SJCRH30 (cell line): ENCODE measurements around the gene CLCN6. TPM values are rescaled to one million over a fixed set of nuclear protein-coding genes. Genes with fewer than 3 reads are reported as not detected.

Experiments
- DNase-seq, 2 experiments: peaks; one replicate each; pipeline ENCODE4 v3.0.0-alpha.2; 2015 to 2020
- H3K27ac ChIP-seq: fragments of 250-450 bp; sonication (Bioruptor Pico); 2 replicates; pipeline ENCODE4 v1.5.1; 2020; ENCODE audit warnings: mild to moderate bottlenecking, moderate library complexity
- H3K27me3 ChIP-seq: fragments of 250-450 bp; sonication (Bioruptor Pico); 2 replicates; pipeline ENCODE4 v1.5.1; 2020; ENCODE audit warnings: mild to moderate bottlenecking, moderate library complexity
- H3K36me3 ChIP-seq: fragments of 250-450 bp; sonication (Bioruptor Pico); 2 replicates; pipeline ENCODE4 v1.5.1; 2020; ENCODE audit warnings: mild to moderate bottlenecking, moderate library complexity
- H3K4me1 ChIP-seq: fragments of 250-450 bp; sonication (Bioruptor Pico); 2 replicates; pipeline ENCODE4 v1.5.1; 2020; ENCODE audit warnings: mild to moderate bottlenecking, moderate library complexity
- H3K4me3 ChIP-seq: fragments of 250-450 bp; sonication (Bioruptor Pico); 2 replicates; pipeline ENCODE4 v1.5.1; 2020; ENCODE audit warnings: mild to moderate bottlenecking, moderate library complexity
- H3K9me3 ChIP-seq: fragments of 250-450 bp; sonication (Bioruptor Pico); replicated peaks from 2 replicates; pipeline ENCODE4 v1.5.1; 2020; ENCODE audit warnings: mild to moderate bottlenecking, moderate library complexity
- total RNA-seq: library from RNA; depleted of rRNA; stranded (reverse); fragments of >200 nt; shearing (Covaris generic); gene quantifications from 2 replicates; pipeline ENCODE4 v1.2.3, GENCODE V29; 2014

Gene CLCN6
- total RNA-seq, 1 experiment from 2014 or later, result 14.2 TPM

DNA sequence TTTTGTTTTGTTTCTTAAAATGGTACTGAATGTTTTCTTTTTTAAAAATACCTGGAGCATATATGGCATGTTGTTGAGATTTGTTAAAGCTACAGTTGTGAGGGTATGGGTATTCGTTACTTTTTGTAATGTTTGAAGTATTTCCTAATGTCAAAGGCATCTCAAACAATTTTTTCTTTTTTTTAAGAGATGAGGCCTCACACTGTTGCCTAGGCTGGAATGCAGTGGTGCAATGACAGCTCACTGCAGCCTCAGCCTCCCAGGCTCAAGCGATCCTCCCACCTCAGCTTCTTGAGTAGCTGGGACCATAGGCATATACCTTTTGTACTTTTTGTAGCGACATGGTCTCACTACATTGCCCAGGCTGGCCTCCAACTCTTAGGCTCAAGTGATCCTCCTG is 16.1 kb downstream of the CLCN6 start:
- Histone ChIP-seq H3K4me3 (no peak overlapping the region), H3K36me3 (peaks cover 18% of the 10 kb centered on the region), H3K27ac (no peak overlapping the region), H3K4me1 (0 out of 2 replicates have a peak, but pooled peaks cover 3% of the 10 kb centered on the region), H3K27me3 (no peaks in the 10 kb centered on the region), H3K9me3 (no peaks in the 10 kb centered on the region; the same call in 1 of the 2 replicates)
- DNase-seq, result no peak

DNA sequence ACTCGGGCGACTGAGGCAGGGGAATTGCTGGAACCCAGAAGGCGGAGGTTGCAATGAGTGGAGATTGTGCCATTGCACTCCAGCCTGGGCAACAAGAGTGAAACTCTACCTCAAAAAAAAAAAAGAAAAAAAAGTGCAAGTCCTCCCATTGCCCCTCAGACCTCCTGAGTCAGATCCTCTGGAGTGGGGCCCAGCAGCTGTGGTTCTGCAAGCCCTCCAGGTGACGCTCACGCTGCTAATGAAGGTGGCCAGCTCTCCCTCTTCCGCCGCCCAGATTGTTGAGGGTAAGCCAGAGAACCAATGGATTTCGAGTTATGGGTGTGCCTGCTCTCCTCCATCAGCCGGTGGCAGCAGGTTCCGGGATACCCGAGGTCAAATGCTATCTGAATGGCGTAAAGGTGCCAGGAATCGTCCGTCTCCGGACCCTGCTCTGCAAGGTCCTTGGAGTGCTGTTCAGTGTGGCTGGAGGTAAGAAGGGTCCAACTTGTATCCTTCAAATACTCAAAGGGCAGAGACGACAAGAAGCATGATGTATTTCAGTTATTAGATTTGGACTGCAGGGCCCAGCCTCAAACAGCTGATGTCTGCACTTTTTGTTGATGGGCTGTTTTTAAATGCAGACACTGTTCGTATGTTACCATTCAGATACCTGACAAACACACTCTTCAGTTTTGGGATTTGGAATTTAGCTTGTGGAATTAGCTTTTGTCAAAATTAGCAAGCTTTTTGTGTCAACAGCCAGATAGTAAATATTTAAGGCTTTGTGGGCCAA is 17.6 kb downstream of the CLCN6 start:
- H3K4me1 ChIP-seq, result 0 out of 2 replicates have a peak, but pooled peaks cover 3% of the 10 kb centered on the region
- no peaks in the 10 kb centered on the region; the same call in 1 of the 2 replicates for H3K9me3 ChIP-seq
- no peaks in the 10 kb centered on the region for H3K27me3 ChIP-seq
- no peak for DNase-seq
- H3K27ac ChIP-seq, result no peak overlapping the region
- no peak overlapping the region for H3K4me3 ChIP-seq
- H3K36me3 ChIP-seq, result peaks cover 19% of the 10 kb centered on the region

DNA sequence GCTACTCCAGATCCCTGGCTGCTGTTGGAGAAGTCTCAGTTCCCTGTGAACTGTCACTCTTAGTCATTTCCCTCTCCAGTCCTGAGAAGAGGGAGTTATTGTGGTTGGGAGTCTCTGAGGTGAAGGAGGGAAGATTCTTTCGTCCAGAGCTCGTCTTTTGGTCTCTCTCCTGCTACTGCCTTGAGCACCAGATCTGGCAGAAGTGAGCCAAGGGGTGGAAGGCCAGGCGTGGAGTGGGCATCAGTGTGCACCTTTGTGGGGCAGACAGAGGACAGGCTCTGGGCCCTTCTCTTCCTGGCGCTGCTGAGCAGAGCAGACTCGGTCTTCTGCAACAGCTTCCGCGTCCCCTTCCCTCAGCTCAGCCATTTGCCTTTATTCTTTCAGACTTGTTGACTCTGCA is 19.1 kb downstream of the CLCN6 start:
- no peaks in the 10 kb centered on the region for H3K27me3 ChIP-seq
- 0 out of 2 replicates have a peak, but pooled peaks cover 3% of the 10 kb centered on the region for H3K4me1 ChIP-seq
- no peak overlapping the region for H3K27ac ChIP-seq
- no peak for DNase-seq
- no peaks in the 10 kb centered on the region; the same call in 1 of the 2 replicates for H3K9me3 ChIP-seq
- H3K4me3 ChIP-seq, result no peak overlapping the region
- peaks cover 18% of the 10 kb centered on the region for H3K36me3 ChIP-seq

DNA sequence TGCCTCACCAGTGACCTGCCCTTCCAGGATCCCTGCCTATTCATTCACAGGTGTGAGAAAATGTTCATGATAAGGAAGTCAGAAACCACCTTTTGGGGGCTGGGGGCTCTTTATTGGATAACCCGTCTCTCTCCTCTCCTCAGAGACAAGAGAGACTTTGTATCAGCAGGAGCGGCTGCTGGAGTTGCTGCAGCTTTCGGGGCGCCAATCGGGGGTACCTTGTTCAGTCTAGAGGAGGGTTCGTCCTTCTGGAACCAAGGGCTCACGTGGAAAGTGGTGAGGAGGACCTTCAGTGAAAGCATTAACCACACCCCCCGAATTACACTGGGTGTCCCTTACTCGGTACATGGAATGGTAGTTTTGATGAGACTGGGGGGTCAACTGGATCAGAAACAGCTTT is 21.0 kb downstream of the CLCN6 start:
- H3K9me3 ChIP-seq, result no peaks in the 10 kb centered on the region; the same call in 1 of the 2 replicates
- DNase-seq, result no peak
- no peak overlapping the region for H3K4me3 ChIP-seq
- no peaks in the 10 kb centered on the region for H3K27me3 ChIP-seq
- H3K27ac ChIP-seq, result no peak overlapping the region
- H3K4me1 ChIP-seq, result no peaks in the 10 kb centered on the region
- peaks cover 22% of the 10 kb centered on the region for H3K36me3 ChIP-seq

DNA sequence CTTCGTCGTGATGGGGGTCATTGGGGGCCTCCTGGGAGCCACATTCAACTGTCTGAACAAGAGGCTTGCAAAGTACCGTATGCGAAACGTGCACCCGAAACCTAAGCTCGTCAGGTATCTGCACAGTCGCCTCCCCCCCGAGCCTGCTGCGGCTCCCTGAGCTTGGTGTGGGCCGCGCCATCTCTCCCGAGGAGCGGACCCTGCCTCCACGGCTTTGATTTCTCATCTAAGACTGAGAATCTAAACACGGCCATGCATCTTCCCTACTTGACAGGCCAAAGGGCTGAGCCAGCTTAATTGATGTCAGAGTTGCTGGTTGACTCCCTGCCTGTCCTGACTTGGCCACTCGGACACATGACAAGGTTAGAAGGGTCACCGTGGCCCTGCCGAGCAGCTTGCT is 22.5 kb downstream of the CLCN6 start:
- peaks cover 27% of the 10 kb centered on the region for H3K36me3 ChIP-seq
- DNase-seq, result no peak
- H3K4me1 ChIP-seq, result no peaks in the 10 kb centered on the region
- H3K27ac ChIP-seq, result no peak overlapping the region
- H3K4me3 ChIP-seq, result no peak overlapping the region
- H3K27me3 ChIP-seq, result no peaks in the 10 kb centered on the region
- no peaks in the 10 kb centered on the region; the same call in 1 of the 2 replicates for H3K9me3 ChIP-seq

DNA sequence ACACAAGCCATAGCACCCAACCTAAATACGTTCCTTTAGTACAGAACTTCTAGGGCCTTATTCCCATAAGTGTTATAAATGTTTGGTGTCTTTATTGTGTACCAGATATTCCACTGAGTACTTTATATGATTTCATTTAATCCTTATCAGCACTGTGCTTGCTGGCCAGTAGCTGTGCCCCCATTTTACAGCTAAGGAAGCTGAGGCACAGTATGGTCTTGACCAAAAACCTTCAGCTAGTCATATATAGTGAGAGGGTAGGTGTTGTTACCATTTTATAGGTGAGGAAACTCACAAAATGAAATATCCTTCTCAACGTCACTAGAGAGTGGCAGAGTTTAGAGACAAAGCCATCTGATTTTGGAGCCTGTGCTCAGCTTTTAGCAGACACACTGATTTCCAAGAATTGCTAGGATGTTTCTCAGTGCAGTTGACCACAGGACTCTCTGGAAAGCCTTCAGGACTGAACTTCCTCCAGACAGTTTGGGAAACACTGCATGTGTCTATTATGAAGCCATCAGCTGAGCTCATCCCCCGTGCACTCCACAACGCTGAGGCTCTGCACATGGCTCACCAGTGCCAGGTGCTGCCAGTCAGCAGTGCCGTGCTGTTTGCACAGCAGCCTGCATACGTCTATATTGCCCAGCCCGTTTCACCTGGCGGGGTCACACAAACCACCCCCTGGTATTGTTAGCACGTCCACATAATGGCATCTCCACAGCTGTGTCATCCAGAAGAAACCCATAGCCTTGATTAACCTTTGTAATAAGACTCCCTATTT is 26.1 kb downstream of the CLCN6 start:
- Histone ChIP-seq H3K27me3 (no peaks in the 10 kb centered on the region), H3K4me3 (no peak overlapping the region), H3K27ac (no peak overlapping the region), H3K36me3 (peaks cover 36% of the 10 kb centered on the region), H3K9me3 (no peaks in the 10 kb centered on the region), H3K4me1 (no peaks in the 10 kb centered on the region)
- no peak for DNase-seq

DNA sequence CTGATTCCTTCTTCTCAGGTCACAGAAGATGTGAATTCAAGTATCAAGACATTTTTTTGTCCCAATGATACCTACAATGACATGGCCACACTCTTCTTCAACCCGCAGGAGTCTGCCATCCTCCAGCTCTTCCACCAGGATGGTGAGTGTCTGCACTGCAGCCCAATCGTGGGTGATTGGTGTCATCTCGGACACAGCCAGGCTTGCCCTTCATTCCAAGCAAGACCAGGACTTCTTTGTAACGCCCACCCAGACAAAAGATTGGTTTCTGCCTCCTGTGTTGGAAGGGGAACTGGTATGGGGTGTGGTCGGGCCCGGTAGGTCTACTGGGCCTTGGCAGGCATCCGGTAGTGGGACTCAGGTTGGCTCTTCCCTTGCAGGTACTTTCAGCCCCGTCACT is 27.5 kb downstream of the CLCN6 start:
- H3K36me3 ChIP-seq, result peaks cover 32% of the 10 kb centered on the region
- DNase-seq, result no peak
- no peaks in the 10 kb centered on the region for H3K9me3 ChIP-seq
- no peak overlapping the region for H3K4me3 ChIP-seq
- no peak overlapping the region for H3K27ac ChIP-seq
- no peaks in the 10 kb centered on the region for H3K4me1 ChIP-seq
- H3K27me3 ChIP-seq, result no peaks in the 10 kb centered on the region

DNA sequence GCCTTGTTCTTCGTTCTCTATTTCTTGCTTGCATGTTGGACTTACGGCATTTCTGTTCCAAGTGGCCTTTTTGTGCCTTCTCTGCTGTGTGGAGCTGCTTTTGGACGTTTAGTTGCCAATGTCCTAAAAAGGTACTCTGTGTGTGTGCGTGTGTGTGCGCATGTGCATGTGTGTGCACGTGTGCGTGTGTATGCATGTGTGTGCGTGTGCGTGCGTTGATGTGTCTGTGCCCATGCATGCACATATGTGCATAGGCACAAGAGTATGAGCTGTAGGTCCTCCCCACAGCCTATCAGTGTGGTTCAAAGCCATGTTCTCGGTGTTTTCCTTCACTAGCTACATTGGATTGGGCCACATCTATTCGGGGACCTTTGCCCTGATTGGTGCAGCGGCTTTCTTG is 27.9 kb downstream of the CLCN6 start:
- H3K4me1 ChIP-seq, result no peaks in the 10 kb centered on the region
- H3K36me3 ChIP-seq, result peaks cover 33% of the 10 kb centered on the region

DNA sequence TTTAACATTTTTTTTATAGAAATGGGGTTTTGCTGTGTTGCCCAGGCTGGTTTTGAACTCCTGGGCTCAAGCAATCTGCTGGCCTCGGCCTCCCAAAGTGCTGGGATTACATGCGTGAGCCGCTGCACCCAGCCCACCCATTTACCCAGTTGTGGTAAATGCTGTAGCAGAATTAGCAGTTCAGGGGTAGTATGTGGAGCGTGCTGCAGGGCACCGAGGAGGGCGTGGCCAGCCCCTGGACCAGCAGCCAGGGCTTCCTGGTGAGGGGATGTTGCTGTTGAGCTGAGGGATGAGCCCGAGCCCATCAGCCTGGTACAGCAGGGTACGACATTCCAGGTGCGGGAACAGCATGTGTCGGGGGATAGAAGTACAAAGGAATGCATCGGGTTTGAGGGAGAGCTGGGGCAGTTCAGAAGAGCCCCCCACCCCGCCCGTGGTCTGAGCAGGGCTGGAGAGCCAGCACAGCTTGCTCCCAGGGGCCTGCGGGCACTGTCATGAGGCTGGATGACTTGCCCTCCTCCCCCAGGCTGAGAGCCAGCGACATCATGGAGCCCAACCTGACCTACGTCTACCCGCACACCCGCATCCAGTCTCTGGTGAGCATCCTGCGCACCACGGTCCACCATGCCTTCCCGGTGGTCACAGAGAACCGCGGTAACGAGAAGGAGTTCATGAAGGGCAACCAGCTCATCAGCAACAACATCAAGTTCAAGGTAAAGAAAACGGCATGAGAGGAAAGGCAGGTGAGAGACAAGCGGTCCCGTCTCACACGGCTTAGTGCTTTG is 29.6 kb downstream of the CLCN6 start:
- peaks cover 36% of the 10 kb centered on the region for H3K36me3 ChIP-seq
- no peaks in the 10 kb centered on the region for H3K4me1 ChIP-seq
- no peak overlapping the region for H3K4me3 ChIP-seq
- no peak for DNase-seq
- H3K9me3 ChIP-seq, result no peaks in the 10 kb centered on the region
- no peaks in the 10 kb centered on the region for H3K27me3 ChIP-seq
- H3K27ac ChIP-seq, result no peak overlapping the region

More for the DNA sequence above, 27.9 kb downstream of the CLCN6 start:
- Histone ChIP-seq H3K27ac (no peak overlapping the region), H3K4me3 (no peak overlapping the region), H3K9me3 (no peaks in the 10 kb centered on the region), H3K27me3 (no peaks in the 10 kb centered on the region)
- no peak for DNase-seq

DNA sequence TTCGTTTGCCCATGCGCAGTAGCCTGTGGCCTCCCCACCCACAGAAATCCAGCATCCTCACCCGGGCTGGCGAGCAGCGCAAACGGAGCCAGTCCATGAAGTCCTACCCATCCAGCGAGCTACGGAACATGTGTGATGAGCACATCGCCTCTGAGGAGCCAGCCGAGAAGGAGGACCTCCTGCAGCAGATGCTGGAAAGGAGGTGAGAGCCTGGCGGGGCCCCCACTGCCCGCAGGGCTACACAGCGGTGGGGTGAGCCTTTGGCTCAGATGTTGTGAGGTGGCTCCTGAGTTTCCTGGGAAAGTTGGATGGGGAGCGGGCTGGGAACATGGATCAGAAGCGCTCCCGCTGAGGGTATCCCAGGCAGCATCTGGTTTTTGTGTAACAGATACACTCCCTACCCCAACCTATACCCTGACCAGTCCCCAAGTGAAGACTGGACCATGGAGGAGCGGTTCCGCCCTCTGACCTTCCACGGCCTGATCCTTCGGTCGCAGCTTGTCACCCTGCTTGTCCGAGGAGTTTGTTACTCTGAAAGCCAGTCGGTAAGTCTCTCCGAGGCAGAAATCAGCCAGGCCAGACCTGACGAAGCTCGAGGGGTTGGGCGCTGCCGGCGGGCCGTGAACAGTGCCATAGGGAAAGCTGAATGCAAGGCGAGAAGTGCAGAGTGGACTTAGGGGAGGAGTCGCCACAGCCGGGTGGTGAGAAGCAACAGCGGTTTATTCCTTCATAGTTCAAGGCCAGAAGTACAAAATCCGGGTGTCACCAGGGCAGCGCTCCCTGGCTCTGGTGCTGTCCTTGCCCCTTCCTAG is 31.2 kb downstream of the CLCN6 start:
- Histone ChIP-seq H3K27ac (no peak overlapping the region), H3K36me3 (peaks cover 35% of the 10 kb centered on the region), H3K4me1 (peaks cover 5% of the 10 kb centered on the region; the same call in 1 of the 2 replicates), H3K9me3 (no peaks in the 10 kb centered on the region), H3K27me3 (no peaks in the 10 kb centered on the region), H3K4me3 (no peak overlapping the region)
- DNase-seq, result no peak

DNA sequence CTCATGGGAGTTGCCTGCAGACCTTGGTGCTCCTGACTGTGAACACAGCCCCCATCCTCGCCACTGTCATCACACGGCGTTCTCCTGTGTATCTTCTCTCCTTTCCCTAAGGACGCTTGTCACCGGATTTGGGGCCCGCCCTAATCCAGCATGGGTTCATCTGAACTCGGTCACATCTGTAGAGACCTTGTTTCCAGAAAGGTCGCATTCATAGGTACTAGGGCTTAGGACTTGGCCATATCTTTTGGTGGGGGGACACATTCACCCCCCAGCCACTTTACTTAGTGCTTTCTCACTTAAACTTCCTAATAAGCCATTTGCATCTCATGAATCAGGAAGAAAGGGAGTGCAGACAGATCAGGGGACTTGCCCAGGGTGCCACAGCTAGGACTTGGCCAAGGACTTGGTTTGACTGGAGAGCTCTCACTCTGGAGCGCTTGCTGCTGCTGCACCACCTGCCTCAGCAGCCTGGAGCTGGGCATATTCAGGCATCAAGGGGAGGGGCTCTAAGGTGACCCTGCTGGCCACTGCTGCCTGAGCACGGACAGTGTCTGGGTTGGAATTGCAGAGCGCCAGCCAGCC is 31.9 kb downstream of the CLCN6 start:
- H3K4me3 ChIP-seq, result no peak overlapping the region
- peaks cover 8% of the 10 kb centered on the region; the same call in 1 of the 2 replicates for H3K4me1 ChIP-seq
- DNase-seq, result no peak
- no peaks in the 10 kb centered on the region for H3K27me3 ChIP-seq
- no peak overlapping the region for H3K27ac ChIP-seq
- H3K9me3 ChIP-seq, result no peaks in the 10 kb centered on the region
- peaks cover 33% of the 10 kb centered on the region for H3K36me3 ChIP-seq

DNA sequence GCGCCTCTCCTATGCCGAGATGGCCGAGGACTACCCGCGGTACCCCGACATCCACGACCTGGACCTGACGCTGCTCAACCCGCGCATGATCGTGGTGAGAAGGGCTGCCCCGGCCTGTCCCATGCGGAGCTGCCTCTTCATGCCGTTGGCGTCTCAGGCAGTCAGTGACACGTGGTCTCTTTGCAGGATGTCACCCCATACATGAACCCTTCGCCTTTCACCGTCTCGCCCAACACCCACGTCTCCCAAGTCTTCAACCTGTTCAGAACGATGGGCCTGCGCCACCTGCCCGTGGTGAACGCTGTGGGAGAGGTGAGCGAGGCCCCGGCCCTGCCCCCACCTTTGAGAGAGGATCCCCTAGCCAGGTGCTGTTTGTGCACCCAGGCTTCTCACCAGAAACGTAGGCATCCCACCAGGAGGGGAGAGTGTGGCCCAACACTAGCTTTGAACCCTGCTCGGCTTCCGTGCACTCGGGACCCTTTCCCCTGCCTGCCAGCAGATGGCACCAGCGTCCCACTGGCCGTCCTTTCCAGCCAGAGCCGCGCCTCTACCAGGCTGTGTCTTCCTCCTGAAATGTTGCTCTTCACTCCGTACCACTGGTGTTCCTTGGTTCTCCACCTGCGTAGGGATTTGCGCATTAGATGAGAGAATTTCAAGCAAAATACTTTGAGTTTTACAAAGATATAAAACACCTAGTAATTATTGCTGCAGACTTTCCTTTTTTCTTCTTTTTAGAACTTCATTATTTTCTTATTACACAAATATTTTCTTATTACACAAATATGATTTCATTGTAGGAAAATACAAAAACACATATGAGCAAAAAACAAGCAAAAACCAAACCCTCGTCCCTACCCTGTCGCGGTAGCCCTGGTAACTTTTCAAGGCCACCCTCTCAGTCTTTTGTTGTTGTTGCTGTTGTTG is 32.6 kb downstream of the CLCN6 start:
- Histone ChIP-seq H3K4me3 (no peak overlapping the region), H3K4me1 (peaks cover 8% of the 10 kb centered on the region; the same call in 1 of the 2 replicates), H3K27ac (no peak overlapping the region), H3K9me3 (no peaks in the 10 kb centered on the region), H3K27me3 (no peaks in the 10 kb centered on the region), H3K36me3 (peaks cover 32% of the 10 kb centered on the region)
- peak; percentile 65 to 79 for DNase-seq
